SK-N-SH (cell line): ENCODE results near the gene POLL. TPM values are rescaled to one million over a fixed set of nuclear protein-coding genes. Genes with fewer than 3 reads are reported as not detected.

Experiments used
- CTCF ChIA-PET: fragments of 300-600, 350-600 bp; formaldehyde crosslinking; extraction: SDS; loops from one replicate; lab custom pipeline; 2021; lab: Yijun Ruan, JAX
- POLR2A ChIA-PET: fragments of 350-600 bp; sonication (Branson Sonifier 250); formaldehyde crosslinking; extraction: SDS; loops from one replicate; lab custom pipeline; 2020; ENCODE audit warnings: antibody characterized with exemption, inconsistent platforms; lab: Yijun Ruan, JAX
- DNase-seq: peaks from one replicate; pipeline ENCODE4 v3.0.0; 2012
- H2AFZ ChIP-seq: fragments of 200-600 bp; sonication (generic); 2 replicates; pipeline ENCODE4 v1.8.1; 2016; ENCODE audit warnings: antibody characterized with exemption, mild to moderate bottlenecking, low read depth
- H3F3A ChIP-seq: fragments of 200-600 bp; sonication (generic); replicated peaks from 2 replicates; pipeline ENCODE3; 2016; ENCODE audit warnings: antibody characterized with exemption, mild to moderate bottlenecking; ENCODE audit not compliant: insufficient read depth
- H3K27ac ChIP-seq, 2 experiments: fragments of 200-500 bp in 1 of 2; fragments of 200-600 bp in 1 of 2; sonication (Bioruptor generic) in 1 of 2; sonication (generic), shearing (Covaris generic) in 1 of 2; 2 replicates each; pipeline versions ENCODE4 v1.5.1 to v1.6.1; 2014 to 2016; ENCODE audit warnings: low read depth in 2 of 2, inconsistent platforms in 1 of 2, low read length in 1 of 2, mild to moderate bottlenecking in 1 of 2, mixed read lengths in 1 of 2
- H3K27me3 ChIP-seq: fragments of 200-600 bp; sonication (generic), shearing (Covaris generic); 2 replicates; pipeline ENCODE4 v1.6.1; 2016; ENCODE audit warnings: mixed run types; ENCODE audit not compliant: insufficient read depth
- H3K36me3 ChIP-seq, 2 experiments: fragments of 200-500 bp in 1 of 2; fragments of 200-600 bp in 1 of 2; sonication (Bioruptor generic) in 1 of 2; sonication (generic) in 1 of 2; replicated peaks in 1 of 2; 2 replicates each; pipeline versions ENCODE3 to v1.5.1; 2014 to 2016; ENCODE audit warnings: low read length in 1 of 2, mild to moderate bottlenecking in 1 of 2; ENCODE audit not compliant: insufficient read depth in 2 of 2, control insufficient read depth in 1 of 2
- H3K4me1 ChIP-seq, 2 experiments: fragments of 200-500 bp in 1 of 2; fragments of 200-600 bp in 1 of 2; sonication (Bioruptor generic) in 1 of 2; sonication (generic), shearing (Covaris generic) in 1 of 2; 2 replicates each; pipeline versions ENCODE4 v1.5.1 to v1.6.1; 2014 to 2016; ENCODE audit warnings: low read depth in 1 of 2, low read length in 1 of 2, mixed run types in 1 of 2; ENCODE audit not compliant: insufficient read depth in 2 of 2, control insufficient read depth in 1 of 2
- H3K4me2 ChIP-seq: fragments of 200-600 bp; sonication (generic), shearing (Covaris generic); 2 replicates; pipeline ENCODE4 v1.6.1; 2017; ENCODE audit warnings: mixed run types
- H3K4me3 ChIP-seq, 2 experiments: fragments of 200-500 bp in 1 of 2; fragments of 200-600 bp in 1 of 2; sonication (Bioruptor generic) in 1 of 2; sonication (generic), shearing (Covaris generic) in 1 of 2; 2 replicates each; pipeline versions ENCODE4 v1.5.1 to v1.8.1; 2014 to 2016; ENCODE audit warnings: low read depth in 2 of 2, inconsistent platforms in 1 of 2, low read length in 1 of 2, mild to moderate bottlenecking in 1 of 2, mixed read lengths in 1 of 2, moderate library complexity in 1 of 2
- H3K79me2 ChIP-seq: fragments of 200-600 bp; sonication (generic); 2 replicates; pipeline ENCODE4 v1.8.1; 2017; ENCODE audit warnings: mild to moderate bottlenecking; ENCODE audit not compliant: insufficient read depth
- H3K9ac ChIP-seq: fragments of 200-600 bp; sonication (generic); 2 replicates; pipeline ENCODE4 v1.6.1; 2017; ENCODE audit warnings: mixed run types
- H3K9me2 ChIP-seq: fragments of 200-600 bp; sonication (generic); 2 replicates; pipeline ENCODE4 v1.6.1; 2017; ENCODE audit warnings: mixed run types
- H3K9me3 ChIP-seq: fragments of 200-600 bp; sonication (generic); 2 replicates; pipeline ENCODE4 v1.6.1; 2017; ENCODE audit warnings: mixed run types, mild to moderate bottlenecking, moderate library complexity
- H4K20me1 ChIP-seq: fragments of 200-600 bp; sonication (generic); 2 replicates; pipeline ENCODE4 v1.6.1; 2017; ENCODE audit warnings: mild to moderate bottlenecking, mixed run types; ENCODE audit not compliant: insufficient read depth
- ELF1 ChIP-seq: IDR thresholded peaks from 2 replicates; pipeline ENCODE4 v1.4.0; 2012
- EP300 ChIP-seq, 2 experiments: IDR thresholded peaks; 2 replicates each; pipeline versions ENCODE4 v1.4.0 to v1.6.1; 2012; ENCODE audit warnings: borderline replicate concordance in 1 of 2, low read depth in 1 of 2, low read length in 1 of 2
- FOXJ3 ChIP-seq: sonication (generic); formaldehyde crosslinking; IDR thresholded peaks from 2 replicates; pipeline ENCODE4 v1.5.1; 2020; ENCODE audit warnings: mild to moderate bottlenecking, missing genetic modification reagents
- FOXM1 ChIP-seq: IDR thresholded peaks from 2 replicates; pipeline ENCODE4 v1.4.0; 2012; ENCODE audit warnings: low read depth, mild to moderate bottlenecking
- GABPA ChIP-seq: IDR thresholded peaks from 2 replicates; pipeline ENCODE4 v1.4.0; 2012; ENCODE audit warnings: low read depth, mild to moderate bottlenecking
- GATA2 ChIP-seq: sonication (generic); formaldehyde crosslinking; IDR thresholded peaks from 2 replicates; pipeline ENCODE4 v1.5.0; 2020; ENCODE audit warnings: mild to moderate bottlenecking, missing genetic modification reagents
- JUND ChIP-seq: IDR thresholded peaks from 2 replicates; pipeline ENCODE4 v1.4.0; 2012
- PBX3 ChIP-seq: IDR thresholded peaks from 2 replicates; pipeline ENCODE4; 2012
- POLR2AphosphoS5 ChIP-seq: IDR thresholded peaks from 2 replicates; pipeline ENCODE4 v1.6.1; 2012; ENCODE audit warnings: low read depth, low read length
- RAD21 ChIP-seq: IDR thresholded peaks from 2 replicates; pipeline ENCODE4 v1.6.1; 2012; ENCODE audit warnings: mild to moderate bottlenecking, low read length
- SIN3A ChIP-seq: IDR thresholded peaks from 2 replicates; pipeline ENCODE4 v1.6.1; 2012; ENCODE audit warnings: low read depth, mild to moderate bottlenecking, low read length, moderate library complexity, borderline replicate concordance
- TAF1 ChIP-seq: IDR thresholded peaks from 2 replicates; pipeline ENCODE4 v1.6.1; 2012; ENCODE audit warnings: low read depth, mild to moderate bottlenecking, low read length, moderate library complexity, borderline replicate concordance
- TEAD4 ChIP-seq: IDR thresholded peaks from 2 replicates; pipeline ENCODE4 v1.4.0; 2012; ENCODE audit warnings: mild to moderate bottlenecking, borderline replicate concordance; ENCODE audit not compliant: insufficient read depth
- USF1 ChIP-seq: IDR thresholded peaks from 2 replicates; pipeline ENCODE4 v1.4.0; 2012; ENCODE audit warnings: low read depth, borderline replicate concordance
- USF2 ChIP-seq: fragments of 150-350 bp; IDR thresholded peaks from 2 replicates; pipeline ENCODE4 v1.6.1; 2017; ENCODE audit warnings: antibody characterized with exemption, low read length, low read depth, borderline replicate concordance
- YY1 ChIP-seq: IDR thresholded peaks from 2 replicates; pipeline ENCODE4 v1.4.0; 2012; ENCODE audit warnings: low read depth, mild to moderate bottlenecking
- WGBS: methylation state at CpG from one replicate; pipeline ENCODE4 v1.1.6; 2017; ENCODE audit warnings: low lambda C conversion rate; 5-methylcytosine and 5-hydroxymethylcytosine counted together
- polyA plus RNA-seq, 3 experiments: library from polyadenylated mRNA; depleted of rRNA; stranded (reverse); fragments of >200 nt; gene quantifications; 2 replicates each; pipeline ENCODE4 v1.2.3, GENCODE V29; 2012
- TF ChIP-seq, protein P1 (sequence below): IDR thresholded peaks from 2 replicates; pipeline ENCODE4 v1.4.0; 2012; ENCODE audit warnings: low read depth
- TF ChIP-seq, protein P2 (sequence below): IDR thresholded peaks from 2 replicates; pipeline ENCODE4 v1.6.1; 2012; ENCODE audit warnings: mild to moderate bottlenecking, low read depth, low read length, moderate library complexity

Gene POLL
- polyA plus RNA-seq, 1 of the 3 experiments (the other 2 are of a cell fraction), result 22.0 TPM

DNA sequence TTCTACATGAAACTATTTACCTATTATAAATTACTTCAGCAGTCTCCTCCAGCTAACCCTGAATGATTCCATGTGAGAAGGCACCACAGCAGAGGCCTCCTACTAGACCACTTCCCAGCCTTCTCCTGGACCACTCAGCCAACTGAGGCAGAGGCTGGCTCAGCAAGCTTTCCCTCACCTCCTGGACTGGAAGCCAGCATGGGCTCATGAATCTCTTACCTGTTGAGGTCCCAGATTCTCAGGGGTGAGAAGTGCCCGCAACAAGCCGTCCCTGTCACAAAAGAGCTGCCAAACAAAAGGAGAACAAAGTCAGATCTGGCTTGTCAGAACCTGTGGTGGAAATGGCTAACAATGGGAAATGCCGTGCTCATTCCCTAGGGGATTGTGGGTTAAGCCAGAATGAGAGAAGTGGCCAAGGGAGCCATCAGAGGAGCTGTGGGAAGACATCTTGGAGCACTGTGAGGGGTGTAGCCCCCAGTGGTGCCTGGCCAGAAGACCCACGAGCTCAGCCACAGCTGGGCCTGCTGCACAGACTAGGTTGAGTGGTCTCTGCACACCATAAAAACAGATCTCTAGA lies 36.6 kb upstream of the POLL start:
- Histone ChIP-seq H3K27ac (no peak overlapping the region), H4K20me1 (no peaks in the 10 kb centered on the region), H3K4me1 (no peaks in the 10 kb centered on the region), H2AFZ (no peak overlapping the region), H3F3A (no peaks in the 10 kb centered on the region), H3K36me3 (peaks cover 14 to 15% of the 10 kb centered on the region in 2 experiments), H3K27me3 (no peaks in the 10 kb centered on the region), H3K4me3 (no peak overlapping the region), H3K79me2 (no peaks in the 10 kb centered on the region), H3K9me3 (no peaks in the 10 kb centered on the region), H3K9me2 (no peaks in the 10 kb centered on the region), H3K9ac (no peak overlapping the region), H3K4me2 (no peak overlapping the region)
- 98% methylated on average over 4 of the region's 4 CpGs for WGBS
- ChIA-PET CTCF (interaction anchor here (1.3 kb wide), 1 partner anchor 22 kb away, joined by 6 read pairs; no protein-coding TSS in a partner anchor), POLR2A (no interaction called here)
- DNase-seq, result no peak
- TF ChIP-seq EP300 (IDR thresholded peaks at IDR 0.05; ENCODE audit: borderline replicate concordance in 1 of 2, low read depth in 1 of 2, low read length in 1 of 2) (no peak), GATA2 (no peak), FOXJ3 (no peak), USF2 (no peak), TAF1 (no peak)

GRCh38 chr10:101623528-101623927 lies 35.5 kb upstream of the POLL start:
- peaks cover 0 to 4% of the 10 kb centered on the region in 2 experiments; a peak in 1 of 4 replicates for H3K4me1 ChIP-seq
- no peaks in the 10 kb centered on the region for H3K9me3 ChIP-seq
- WGBS, result 97% methylated on average over 1 of the region's 1 CpG
- ChIA-PET POLR2A (no interaction called here), CTCF (interaction anchor here (1.0 to 1.3 kb wide), 2 partner anchors 21 to 158 kb away, joined by 3 to 4 read pairs; no protein-coding TSS in a partner anchor)
- H3K27me3 ChIP-seq, result no peaks in the 10 kb centered on the region
- no peaks in the 10 kb centered on the region for H4K20me1 ChIP-seq
- H3K4me2 ChIP-seq, result no peak overlapping the region
- H3K79me2 ChIP-seq, result no peaks in the 10 kb centered on the region
- DNase-seq, result no peak
- H3K27ac ChIP-seq, result no peak overlapping the region
- H3F3A ChIP-seq, result no peaks in the 10 kb centered on the region
- no peak overlapping the region for H3K9ac ChIP-seq
- H2AFZ ChIP-seq, result no peak overlapping the region
- H3K36me3 ChIP-seq, result peaks cover 14 to 15% of the 10 kb centered on the region in 2 experiments
- no peak overlapping the region for H3K4me3 ChIP-seq
- no peaks in the 10 kb centered on the region for H3K9me2 ChIP-seq
- TF ChIP-seq ELF1, result no peak
- no peak for TF ChIP-seq SIN3A
- no peak for TF ChIP-seq POLR2AphosphoS5
- TF ChIP-seq PBX3, result no peak
- TF ChIP-seq USF1, result no peak
- TF ChIP-seq USF2, result no peak
- no peak for TF ChIP-seq JUND
- no peak for TF ChIP-seq FOXM1
- no peak for TF ChIP-seq EP300 (IDR thresholded peaks at IDR 0.05; ENCODE audit: borderline replicate concordance in 1 of 2, low read depth in 1 of 2, low read length in 1 of 2)
- TF ChIP-seq TEAD4, result no peak
- TF ChIP-seq, protein P1, sequence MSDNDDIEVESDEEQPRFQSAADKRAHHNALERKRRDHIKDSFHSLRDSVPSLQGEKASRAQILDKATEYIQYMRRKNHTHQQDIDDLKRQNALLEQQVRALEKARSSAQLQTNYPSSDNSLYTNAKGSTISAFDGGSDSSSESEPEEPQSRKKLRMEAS, result no peak
- TF ChIP-seq YY1, result no peak
- TF ChIP-seq GABPA, result no peak
- TF ChIP-seq RAD21, result no peak
- TF ChIP-seq, protein P2, sequence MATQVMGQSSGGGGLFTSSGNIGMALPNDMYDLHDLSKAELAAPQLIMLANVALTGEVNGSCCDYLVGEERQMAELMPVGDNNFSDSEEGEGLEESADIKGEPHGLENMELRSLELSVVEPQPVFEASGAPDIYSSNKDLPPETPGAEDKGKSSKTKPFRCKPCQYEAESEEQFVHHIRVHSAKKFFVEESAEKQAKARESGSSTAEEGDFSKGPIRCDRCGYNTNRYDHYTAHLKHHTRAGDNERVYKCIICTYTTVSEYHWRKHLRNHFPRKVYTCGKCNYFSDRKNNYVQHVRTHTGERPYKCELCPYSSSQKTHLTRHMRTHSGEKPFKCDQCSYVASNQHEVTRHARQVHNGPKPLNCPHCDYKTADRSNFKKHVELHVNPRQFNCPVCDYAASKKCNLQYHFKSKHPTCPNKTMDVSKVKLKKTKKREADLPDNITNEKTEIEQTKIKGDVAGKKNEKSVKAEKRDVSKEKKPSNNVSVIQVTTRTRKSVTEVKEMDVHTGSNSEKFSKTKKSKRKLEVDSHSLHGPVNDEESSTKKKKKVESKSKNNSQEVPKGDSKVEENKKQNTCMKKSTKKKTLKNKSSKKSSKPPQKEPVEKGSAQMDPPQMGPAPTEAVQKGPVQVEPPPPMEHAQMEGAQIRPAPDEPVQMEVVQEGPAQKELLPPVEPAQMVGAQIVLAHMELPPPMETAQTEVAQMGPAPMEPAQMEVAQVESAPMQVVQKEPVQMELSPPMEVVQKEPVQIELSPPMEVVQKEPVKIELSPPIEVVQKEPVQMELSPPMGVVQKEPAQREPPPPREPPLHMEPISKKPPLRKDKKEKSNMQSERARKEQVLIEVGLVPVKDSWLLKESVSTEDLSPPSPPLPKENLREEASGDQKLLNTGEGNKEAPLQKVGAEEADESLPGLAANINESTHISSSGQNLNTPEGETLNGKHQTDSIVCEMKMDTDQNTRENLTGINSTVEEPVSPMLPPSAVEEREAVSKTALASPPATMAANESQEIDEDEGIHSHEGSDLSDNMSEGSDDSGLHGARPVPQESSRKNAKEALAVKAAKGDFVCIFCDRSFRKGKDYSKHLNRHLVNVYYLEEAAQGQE, result no peak
